ENCODE data around the gene GSTA2.
"Not testable (repeated sequence)": the region's sequence is repeated elsewhere in the genome, so short reads cannot be mapped to it uniquely, and the experiment has no call there.

Gene GSTA2

GRCh38 chr6:52760105-52760765, 3.0 kb downstream of the GSTA2 start:
- no peak for DNase-seq (ENCODE audit: low read depth)

DNA sequence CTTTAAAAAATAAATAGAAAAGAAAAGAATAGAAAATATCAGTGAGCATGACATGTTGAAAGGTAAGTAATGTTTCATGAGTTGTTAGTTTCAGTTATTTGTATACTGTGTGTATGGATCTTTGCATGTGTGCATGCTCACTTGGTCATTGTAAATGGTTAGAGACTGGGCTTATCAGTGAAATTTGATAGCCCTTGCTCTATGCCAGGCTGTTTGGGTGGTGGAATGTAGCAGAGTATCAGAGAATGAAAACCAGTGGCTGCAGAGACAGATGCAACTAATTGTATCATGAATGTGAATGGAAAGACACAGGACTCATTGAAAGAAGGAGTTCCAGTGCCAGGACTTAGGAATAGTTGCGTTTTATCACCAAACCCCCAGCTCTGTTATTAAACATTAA, 4.2 kb downstream of the GSTA2 start:
- DNase-seq (ENCODE audit: low read depth), result no peak

- DNase-seq (ENCODE audit: low read depth), result not testable (repeated sequence)
These were observed 5.5 kb downstream of the GSTA2 start for GRCh38 chr6:52757651-52758338.

DNA sequence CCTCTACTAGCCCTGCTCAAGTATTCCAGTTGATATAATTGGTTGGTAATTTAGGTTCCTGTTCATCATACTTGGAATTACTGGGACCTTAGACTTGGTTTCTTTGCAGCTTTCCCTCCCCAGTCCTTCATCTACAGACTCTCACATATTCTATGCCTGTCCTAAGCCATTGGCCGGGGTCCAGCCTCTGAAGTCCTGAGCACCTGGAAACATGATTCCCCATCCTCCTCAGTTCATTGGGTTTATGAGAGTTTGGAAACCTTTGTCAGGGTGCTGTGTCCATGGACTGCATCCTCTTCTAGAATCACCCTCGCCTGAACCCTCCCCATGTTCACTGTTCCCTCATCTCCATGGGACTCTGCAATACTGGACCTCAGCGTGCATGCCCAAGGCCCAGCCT, 8.8 kb downstream of the GSTA2 start:
- no peak for DNase-seq (ENCODE audit: low read depth)

- not testable (repeated sequence) for DNase-seq (ENCODE audit: low read depth)
These were observed 10.1 kb downstream of the GSTA2 start for GRCh38 chr6:52753137-52753536.

- DNase-seq (ENCODE audit: low read depth), result no peak
These were observed 11.0 kb downstream of the GSTA2 start for GRCh38 chr6:52752310-52752709.

- DNase-seq (ENCODE audit: low read depth), result no peak
These were observed 13.6 kb downstream of the GSTA2 start for GRCh38 chr6:52749556-52750152.

- not testable (repeated sequence) for DNase-seq (ENCODE audit: low read depth)
These were observed 16.0 kb downstream of the GSTA2 start for GRCh38 chr6:52747301-52747700.

- DNase-seq (ENCODE audit: low read depth), result no peak
These were observed 17.1 kb downstream of the GSTA2 start for GRCh38 chr6:52746213-52746612.

GRCh38 chr6:52745764-52746201, 17.5 kb downstream of the GSTA2 start:
- no peak for DNase-seq (ENCODE audit: low read depth)

DNA sequence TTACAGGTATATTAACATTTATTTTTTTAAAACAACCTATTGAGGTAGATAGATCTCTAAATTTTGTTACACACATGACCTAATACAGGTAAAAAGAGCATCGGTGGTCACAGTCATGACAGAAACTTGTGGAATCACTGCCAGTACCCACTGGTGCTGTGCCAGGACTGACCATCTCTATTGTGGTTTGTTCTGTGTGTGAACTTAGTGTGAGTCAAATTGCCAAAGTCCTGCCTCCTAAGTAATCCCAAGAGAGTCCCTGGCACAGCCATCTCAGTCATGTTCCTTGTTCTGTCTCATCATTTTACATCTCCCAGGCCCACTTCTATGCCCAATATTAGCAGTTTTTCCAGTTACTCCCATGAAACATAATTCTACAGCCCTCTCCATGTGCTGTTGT, 21.4 kb downstream of the GSTA2 start:
- no peak for DNase-seq (ENCODE audit: low read depth)

GRCh38 chr6:52739627-52740026, 23.6 kb downstream of the GSTA2 start:
- no peak for DNase-seq (ENCODE audit: low read depth)

DNA sequence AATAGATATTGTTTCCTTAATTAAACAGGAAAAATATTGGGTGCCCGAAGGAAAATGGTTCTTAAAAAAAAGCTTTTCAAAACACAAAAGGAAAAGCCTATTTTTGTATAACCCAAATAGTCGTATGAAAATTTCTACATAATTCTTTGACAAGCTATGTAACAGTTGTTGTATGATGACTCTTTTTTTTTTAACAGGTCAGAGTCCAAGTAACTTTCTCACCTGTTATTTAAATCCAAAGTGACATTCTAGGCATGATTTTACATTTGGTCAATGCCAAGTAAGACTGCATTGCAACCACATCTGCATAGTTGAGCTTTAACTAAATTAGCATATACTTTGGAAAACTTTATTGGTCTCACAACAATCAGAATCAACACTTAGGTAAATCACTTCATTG, 24.1 kb downstream of the GSTA2 start:
- no peak for DNase-seq (ENCODE audit: low read depth)

DNA sequence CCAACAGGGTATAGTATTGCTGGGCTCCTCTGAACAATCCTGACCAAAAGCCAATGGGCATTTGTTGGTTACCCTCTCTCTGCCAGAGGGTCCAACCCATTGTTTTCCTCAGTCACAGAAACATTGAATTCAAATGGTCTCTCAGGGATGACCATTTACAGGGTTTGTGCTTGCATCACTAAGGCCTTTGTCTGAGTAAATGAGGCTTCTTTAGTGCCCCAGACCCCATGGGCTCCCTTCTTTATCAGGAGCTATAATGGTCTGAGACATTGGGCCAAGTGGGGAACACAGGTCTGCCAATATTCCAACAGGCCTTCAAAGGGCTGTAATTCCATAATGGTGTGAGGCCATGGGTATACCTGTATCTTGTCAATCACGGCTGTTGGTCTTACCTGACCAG, 27.1 kb downstream of the GSTA2 start:
- DNase-seq (ENCODE audit: low read depth), result no peak

DNA sequence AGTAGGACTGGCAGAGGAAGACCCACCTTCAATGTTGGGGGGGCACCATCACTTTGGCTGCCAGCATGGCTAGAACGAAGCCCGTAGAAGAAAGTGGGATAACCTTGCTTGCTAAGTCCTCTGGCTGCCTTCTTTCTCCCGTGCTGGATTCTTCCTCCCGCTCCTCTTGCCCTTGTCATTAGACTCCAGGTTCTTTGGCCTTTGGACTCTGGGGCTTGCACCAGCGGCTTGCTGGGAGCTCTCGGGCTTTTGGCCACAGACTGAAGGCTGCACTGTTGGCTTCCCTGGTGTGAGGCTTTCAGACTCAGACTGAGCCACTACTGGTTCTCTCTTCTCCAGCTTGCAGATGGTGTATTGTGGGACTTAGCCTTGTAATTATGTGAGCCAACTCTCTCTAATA, 28.2 kb downstream of the GSTA2 start:
- no peak for DNase-seq (ENCODE audit: low read depth)

- no peak for DNase-seq (ENCODE audit: low read depth)
These were observed 29.2 kb downstream of the GSTA2 start for GRCh38 chr6:52734072-52734471.

GRCh38 chr6:52733172-52733571, 30.1 kb downstream of the GSTA2 start:
- no peak for DNase-seq (ENCODE audit: low read depth)

DNA sequence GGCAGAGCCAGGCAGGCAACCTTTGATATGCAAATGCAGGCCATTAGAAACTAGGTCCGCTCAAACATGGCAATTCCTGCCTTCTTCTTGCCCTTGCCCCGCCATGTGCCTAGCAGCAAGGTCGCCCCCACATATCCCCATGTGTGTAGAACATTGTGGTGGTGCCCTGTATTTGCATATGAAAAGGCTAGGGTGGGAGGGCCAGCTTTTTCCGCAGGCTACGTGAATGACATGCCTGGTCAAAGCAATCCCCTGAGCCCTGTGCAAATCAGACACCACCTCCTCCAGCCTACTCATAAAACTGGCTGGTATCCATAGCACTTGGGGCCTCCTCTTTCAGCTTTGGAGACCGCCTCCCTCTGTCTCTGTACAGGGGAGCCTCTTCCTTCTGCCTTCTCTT, 31.6 kb downstream of the GSTA2 start:
- no peak for DNase-seq (ENCODE audit: low read depth)

GRCh38 chr6:52729576-52729975, 33.7 kb downstream of the GSTA2 start:
- DNase-seq (ENCODE audit: low read depth), result no peak

- no peak for DNase-seq (ENCODE audit: low read depth)
These were observed 34.9 kb downstream of the GSTA2 start for GRCh38 chr6:52728394-52728793.

DNA sequence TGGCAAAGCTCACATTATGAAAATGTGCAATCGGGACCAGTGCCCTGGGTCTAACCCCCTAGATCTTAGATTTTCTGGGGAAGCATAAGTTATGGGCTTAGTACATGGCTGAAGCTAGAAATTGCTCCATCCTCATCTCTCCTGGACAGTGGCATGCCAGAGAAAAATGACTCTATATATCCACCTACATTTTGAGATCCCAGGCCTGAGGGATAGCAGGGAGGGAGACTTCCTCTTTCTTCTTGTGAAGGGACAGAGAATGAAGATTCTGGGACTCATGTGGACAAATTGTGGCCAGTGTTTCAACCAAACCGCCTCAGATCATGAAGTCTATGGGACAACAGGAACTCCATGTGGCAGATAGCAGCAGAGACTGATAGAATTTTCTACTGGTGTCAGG, 35.4 kb downstream of the GSTA2 start:
- no peak for DNase-seq (ENCODE audit: low read depth)

DNA sequence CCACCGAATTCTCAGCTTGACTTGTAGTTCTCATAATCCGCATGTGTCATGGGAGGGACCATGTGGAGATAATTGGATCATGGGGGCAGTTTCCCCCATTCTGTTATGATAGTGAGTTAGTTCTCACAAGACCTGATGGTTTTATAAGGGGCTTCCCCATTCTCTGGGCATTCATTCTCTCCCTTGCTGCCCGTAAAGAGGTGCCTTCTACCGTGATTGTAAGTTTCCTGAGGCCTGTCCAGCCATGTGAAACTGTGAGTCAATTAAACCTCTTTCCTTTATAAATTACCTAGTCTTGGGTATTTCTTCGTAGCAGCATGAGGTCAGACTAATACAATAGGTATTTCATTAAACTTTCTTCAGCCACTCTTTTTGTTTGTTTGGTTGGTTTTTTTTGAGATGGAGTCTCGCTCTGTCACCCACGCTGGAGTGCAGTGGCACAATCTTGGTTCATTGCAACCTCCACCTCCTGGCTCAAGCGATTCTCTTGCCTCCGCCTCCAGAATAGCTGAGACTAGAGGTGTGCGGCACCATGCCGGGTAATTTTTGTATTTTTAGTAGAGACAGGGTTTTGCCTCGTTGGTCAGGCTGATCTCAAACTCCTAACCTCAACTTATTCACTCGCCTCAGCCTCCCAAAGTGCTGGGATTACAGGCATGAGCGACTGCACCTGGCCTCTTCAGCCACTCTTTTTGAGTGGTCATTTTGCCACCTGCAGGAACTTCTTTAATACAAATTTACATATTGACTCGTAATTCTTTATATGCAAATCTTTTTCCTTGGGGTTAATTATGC, 36.3 kb downstream of the GSTA2 start:
- DNase-seq (ENCODE audit: low read depth), result no peak

DNA sequence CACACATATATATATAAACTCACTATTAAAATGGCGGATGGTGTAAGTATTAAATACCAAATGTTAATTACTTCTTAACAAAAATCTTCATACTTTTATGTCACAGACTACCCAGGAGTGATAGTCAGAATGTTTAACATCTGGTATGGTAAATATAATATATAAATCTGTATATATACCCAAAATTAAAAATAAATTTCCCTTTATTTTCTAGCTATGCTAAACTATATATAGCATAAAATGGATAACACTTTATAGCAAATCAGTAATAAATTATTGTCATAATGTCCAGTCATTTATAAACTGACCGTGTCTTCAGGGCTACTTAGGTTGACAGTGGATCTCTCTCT, 37.1 kb downstream of the GSTA2 start:
- no peak for DNase-seq (ENCODE audit: low read depth)

Measured in HS-27A (cell line).